H4 (cell line): ENCODE measurements around the gene NUTM2G. TPM values are rescaled to one million over a fixed set of nuclear protein-coding genes. Genes with fewer than 3 reads are reported as not detected.
"Not testable (repeated sequence)": the region's sequence is repeated elsewhere in the genome, so short reads cannot be mapped to it uniquely, and the experiment has no call there.

Source experiments
- DNase-seq: peaks from one replicate; pipeline ENCODE4 v3.0.0-alpha.2; 2015; ENCODE audit warnings: low spot score
- total RNA-seq: library from RNA; depleted of rRNA; stranded (reverse); fragments of >200 nt; shearing (Covaris generic); gene quantifications from 2 replicates; pipeline ENCODE4 v1.2.3, GENCODE V29; 2014; rRNA removed

NUTM2G gene
- total RNA-seq, 1 experiment from 2014 or later = not detected

DNA sequence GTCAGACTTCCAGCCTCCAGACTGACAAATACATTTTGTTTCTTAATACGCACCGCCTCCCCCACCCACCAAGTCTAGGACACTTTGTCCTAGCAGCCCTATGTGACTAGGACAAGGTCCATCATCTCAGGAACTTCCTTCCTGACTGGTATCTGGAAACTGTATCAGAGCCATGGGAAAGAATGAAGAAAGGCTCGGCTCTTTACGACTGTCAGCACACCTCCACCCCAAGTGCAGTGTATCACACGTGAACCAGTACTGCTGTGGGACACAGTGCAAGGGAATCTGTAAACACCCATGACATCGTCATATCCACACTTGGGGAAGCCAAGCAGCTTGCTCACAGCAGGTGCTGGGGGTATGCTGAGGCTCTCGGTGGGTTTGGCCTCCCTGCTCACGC lies 13.0 kb downstream of the NUTM2G start:
- not testable (repeated sequence) for DNase-seq

DNA sequence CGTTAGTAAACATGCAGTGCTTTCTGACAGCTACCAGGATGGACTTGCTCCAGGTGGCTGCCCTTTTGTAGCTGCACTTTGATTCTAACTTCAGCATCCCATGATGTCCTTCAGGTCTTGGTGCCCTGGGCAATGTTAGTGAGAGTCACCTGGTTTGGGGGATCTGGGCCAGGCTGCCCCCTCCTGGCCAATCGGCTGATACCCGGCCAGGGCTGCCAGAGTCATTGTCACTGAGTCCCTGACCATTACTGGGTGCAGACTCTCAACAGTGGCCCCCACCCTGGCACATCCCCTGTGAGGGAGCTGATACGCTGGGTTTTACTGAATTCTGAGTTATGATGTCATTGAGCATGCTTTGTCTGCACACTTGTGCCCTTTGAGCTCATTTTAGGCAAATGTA lies 13.5 kb downstream of the NUTM2G start:
- not testable (repeated sequence) for DNase-seq

DNA sequence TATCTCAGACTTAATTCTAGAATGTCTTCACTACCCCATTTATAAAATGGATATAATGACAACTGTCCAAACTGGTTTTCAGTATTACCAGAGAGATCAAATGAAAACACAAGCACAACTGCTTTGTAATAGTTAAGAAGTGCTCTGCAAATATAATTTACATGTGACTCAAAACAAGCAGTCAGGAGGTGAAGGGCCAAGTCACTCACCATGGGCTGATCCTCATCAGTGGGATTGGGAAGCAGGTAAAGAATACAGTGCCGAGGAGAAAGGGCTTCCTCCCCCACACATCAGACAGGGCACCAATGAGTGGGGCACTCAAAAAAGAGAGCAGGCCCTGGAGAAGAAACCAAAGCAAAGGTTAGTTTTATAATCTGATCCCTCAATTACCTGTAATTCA lies 20.7 kb downstream of the NUTM2G start:
- not testable (repeated sequence) for DNase-seq

DNA sequence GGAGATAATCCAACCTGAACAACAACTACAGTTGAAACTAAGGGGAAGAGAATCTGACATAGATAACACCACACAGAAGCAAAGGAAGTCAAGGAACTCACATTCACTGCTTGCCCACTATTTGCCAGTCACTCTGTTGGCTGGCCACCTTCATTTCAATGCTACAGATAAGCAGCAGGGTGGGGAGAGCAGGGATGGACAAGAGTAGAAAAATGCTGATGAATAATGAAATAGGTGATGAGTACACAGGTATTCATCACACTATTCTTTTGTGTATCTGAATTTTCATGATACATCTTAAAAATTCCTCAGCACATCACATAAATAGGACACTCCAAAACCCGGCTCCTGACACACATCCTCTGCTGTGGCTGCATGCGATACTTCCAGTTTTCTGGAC lies 21.9 kb downstream of the NUTM2G start:
- not testable (repeated sequence) for DNase-seq

DNA sequence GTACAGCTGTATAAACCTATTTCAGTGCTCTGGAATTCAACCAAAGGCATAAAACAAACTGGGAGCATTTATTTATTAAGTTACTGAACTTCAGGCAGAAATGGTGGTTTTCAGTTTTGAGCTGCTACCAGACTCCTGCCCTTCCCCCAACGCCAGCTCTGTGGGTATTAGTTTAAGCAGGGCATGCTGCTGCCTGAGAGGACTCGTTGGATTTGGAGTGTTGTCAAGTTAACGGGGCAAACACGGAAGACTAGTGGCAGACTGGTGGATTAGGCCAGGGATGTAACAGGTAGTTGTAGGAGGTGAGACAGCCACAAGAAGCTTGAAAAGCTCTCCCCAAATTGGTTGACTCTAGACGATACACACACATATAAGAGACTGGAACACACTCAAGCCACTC lies 38.9 kb downstream of the NUTM2G start:
- not testable (repeated sequence) for DNase-seq

DNA sequence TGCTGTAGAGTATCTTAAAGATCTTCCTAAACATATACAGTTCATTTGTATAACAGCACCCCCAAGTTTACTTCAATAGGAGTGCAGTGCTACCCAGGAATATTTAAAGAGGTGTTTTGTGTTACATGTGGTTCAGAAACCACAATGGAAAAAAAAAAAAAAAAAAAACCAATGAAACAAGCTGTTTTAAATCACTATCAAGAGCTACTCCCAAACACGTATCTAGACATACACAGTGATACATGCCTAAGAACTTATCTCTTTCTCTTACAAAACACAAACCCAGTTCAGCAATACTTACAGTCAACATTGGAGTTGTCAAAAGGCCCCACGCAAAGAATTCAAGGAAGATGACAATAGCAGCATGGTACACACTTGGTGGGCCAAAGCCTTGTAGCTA lies 43.9 kb downstream of the NUTM2G start:
- not testable (repeated sequence) for DNase-seq

DNA sequence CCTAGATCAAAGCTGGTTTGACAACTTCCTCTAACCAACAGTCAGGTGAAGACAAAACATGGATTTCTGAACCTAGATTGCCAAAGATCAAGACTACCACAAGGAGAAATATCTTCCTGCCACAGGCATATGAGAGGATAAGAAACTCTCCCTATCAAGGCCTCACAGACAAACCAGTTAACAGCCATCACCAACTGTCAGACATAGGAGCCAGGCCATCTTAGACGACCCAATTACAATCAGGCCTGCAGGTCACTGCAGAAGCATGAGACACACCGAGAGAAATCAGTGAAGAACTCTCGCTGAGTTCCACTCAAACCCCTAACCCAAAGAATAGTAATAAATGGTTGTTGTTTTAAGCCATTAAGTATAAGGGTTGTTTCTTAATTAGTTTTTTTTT lies 45.4 kb downstream of the NUTM2G start:
- not testable (repeated sequence) for DNase-seq

DNA sequence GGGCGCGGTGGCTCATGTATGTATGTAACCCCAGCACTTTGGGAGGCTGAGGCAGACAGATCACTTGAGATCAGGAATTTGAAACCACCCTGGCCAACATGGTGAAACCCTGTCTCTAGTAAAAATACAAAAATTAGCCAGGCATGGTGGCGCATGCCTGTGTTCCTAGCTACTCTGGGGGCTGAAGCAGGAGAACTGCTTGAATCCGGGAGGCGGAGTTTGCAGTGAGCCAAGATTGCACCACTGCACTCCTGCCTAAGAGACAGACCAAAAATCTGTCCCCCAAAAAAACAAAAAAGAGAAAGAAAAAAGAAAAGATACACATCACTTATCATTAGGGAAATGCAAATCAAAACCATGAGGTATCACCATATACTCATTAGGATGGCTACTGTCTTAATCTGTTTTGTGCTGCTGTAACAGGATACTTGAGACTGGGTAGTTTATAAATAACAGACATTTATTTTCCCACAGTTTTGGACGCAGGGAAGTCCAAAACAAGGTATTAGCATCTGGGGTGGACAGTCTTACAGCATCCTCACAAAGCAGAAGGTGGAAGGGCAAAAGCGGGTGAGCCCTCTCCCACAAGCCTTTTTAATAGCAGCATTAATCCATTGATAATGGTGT lies 55.0 kb downstream of the NUTM2G start:
- DNase-seq = not testable (repeated sequence)

DNA sequence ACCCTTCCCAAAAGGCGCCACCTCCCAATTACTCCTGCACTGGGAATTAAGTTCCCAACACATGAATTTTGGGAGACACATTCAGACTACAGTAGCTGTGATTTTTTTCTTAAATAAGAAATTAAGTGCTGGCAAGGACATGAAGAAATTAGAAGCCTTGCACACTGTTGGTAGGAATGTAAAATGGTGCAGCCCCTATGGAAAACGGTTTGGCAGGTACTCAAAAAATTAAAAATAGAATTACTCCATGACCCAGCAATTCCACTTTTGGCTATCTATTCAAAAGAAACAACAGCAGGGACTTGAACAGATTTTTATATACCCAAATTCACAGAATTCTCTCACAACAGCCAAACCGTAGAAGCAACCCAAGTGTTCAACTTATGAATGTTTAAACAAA lies 55.5 kb downstream of the NUTM2G start:
- DNase-seq = not testable (repeated sequence)

DNA sequence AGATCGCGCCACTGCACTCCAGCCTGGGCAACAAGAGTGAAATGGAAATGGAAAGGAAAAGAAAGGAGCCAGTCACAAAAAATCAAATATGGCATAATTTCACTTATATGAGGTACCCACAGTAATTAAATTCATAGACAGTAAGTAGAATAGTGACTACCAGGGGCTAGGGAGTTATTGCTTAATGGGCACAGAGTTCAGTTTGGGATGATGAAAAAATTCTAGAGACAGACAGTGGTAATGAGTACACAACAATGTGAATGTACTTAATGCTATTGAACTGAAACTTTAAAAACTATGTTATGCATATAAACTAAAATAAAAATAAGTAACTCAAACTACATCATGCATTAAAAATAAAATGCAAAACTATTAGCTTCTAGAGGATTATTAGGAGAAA lies 56.2 kb downstream of the NUTM2G start:
- not testable (repeated sequence) for DNase-seq

Other genes starting within 250 kb of the NUTM2G start
- gene ZNF510, start 150.8 kb upstream of the NUTM2G start, total RNA-seq = 5.8 and 6.8 TPM in 2 replicates
- 1.5 and 2.7 TPM in 2 replicates for gene ZNF782, start 74.3 kb upstream of the NUTM2G start, total RNA-seq
- 10.3 and 10.7 TPM in 2 replicates for gene CTSV, start 110.3 kb downstream of the NUTM2G start, total RNA-seq